HG03571 (cell line): ENCODE data around the gene CSTF2T.

ENCODE experiments used
- ATAC-seq: cut with Tn5 transposase; IDR thresholded peaks from one replicate; pipeline ENCODE4 v1.9.1; 2021; ENCODE audit not compliant: unreplicated experiment

The CSTF2T gene

GRCh38 chr10:51651063-51651462 is 48.3 kb downstream of the CSTF2T start:
- no peak for ATAC-seq

GRCh38 chr10:51649064-51649463 is 50.3 kb downstream of the CSTF2T start:
- no peak for ATAC-seq
